GM21526 (cell line): Measurements from ENCODE around the gene CD69.

Experiments used
- ATAC-seq: cut with Tn5 transposase; IDR thresholded peaks from one replicate; pipeline ENCODE4 v1.9.1; 2021; ENCODE audit warnings: moderate library complexity; ENCODE audit not compliant: unreplicated experiment, low FRiP score

The CD69 gene

DNA sequence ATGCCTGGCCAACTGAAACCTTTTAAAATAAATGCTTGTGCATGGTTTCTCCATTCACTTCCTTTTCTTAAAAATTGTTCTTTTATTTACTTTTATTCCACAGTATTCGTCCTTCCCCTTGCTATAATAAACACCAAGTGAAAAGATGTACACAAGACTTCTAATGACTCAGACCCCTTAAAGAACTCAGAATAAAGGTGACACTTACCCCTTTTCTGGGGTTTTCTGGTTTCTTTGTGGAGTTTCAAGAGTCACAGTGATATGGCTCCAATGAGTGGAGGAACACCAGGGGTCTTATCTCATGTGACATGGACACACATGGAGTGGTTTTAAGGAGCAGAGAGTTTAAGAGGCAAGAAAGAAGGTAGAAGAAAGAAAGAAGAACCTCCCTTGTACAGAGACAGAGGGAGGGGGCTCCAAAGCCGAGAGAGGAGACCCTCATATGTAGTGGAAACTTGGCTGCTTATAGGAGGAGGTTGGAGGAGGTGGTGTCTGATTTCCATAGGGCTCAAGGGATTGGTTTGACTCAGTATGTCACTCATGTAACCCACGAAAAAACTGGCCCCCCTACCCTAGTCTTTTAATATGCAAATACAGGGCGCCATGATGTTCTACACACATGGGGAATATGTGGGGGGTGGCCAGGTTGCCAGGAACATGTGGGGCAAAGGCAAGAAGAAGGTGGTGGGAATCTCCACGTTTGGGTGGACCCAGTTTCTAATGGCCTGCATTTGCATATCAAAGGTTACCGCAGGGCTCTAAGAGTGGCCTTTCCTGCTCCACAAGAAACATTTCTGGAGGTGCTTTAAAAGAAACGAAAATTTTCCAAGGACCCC is 22.1 kb upstream of the CD69 start:
- no peak for ATAC-seq

DNA sequence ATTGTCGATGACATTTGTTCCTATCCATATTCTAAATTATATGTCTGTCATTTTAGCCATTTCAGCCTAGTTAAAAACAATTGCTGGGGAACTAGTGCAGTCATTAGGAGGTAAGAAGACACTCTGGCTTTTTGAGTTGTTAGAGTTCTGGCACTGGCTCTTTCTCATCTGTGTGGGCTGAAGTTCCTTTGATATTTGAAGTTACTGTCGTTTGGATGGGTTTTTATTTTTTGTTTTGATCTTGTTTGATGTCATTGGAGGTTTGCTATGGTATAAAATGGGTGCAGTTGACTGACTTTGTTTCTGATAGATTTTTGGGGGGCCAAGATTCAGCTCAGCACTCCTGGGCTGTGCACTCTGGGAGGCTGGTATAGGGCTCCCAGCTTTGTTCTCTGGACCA is 20.7 kb upstream of the CD69 start:
- no peak for ATAC-seq

DNA sequence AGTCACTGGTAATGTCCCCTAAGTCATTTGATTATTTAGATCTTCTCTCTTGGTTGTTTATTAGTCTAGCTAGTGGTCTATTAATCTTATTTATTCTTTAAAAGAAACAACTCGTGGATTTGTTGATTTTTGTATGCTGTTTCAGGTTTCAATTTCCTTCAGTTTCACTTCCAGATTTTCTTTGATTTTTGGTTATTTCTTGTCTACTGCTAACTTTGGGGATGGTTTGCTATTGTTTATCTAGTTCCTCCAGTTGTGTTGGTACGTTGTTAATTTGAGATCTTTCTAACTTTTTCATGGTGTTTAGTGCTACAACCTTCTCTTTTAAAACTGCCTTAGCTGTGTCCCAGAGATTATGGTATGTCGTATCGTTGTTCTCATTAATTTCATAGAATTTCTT is 18.5 kb upstream of the CD69 start:
- ATAC-seq: no peak

DNA sequence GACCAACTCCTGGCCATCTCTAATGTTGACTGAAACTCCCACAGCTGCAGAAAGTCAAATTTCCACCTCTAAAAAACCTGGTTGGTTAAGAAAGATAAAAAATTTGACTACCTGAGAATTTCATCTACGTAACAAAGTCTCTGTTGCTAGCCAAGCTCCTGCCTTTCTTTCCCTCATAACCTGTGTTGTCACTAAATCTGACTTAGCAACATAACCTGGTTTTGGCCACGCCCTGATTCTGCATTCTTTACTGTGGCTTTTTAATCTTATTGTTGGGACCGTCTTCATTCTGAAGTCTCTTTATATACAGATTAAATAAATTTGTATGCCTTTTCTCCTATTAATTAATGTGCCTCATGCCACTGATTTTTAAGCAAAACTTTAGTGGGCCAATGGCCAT is 16.1 kb upstream of the CD69 start:
- no peak for ATAC-seq

DNA sequence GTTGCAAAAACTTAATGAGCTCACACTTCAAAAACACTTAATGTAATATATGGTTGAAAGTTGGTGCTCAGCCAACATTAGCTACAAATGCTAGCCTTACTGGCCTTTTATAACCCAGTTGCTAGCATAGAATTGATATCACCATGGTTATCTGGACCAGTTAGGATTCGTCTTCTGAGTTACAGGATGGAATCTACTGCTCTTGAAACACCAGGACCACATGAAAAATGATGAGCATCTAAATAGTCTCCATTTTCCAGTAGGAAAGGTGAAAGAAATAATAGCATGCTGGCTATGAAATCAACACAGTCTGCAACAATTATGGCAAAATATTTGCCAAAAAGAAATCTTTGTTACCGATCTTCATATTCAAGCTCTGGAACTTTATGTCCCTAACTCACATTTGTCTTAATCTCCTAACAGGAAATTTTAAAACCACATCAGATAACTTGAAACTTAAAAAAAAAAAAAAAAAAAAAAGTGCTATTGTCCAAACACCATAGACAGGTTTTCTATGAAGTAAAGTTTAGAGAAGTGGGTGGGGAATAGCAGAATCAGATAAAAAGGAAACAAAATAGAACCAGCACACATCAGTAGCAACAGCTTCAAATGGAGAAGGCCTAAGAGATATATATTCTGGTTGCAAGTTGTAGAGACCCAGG is 12.6 kb upstream of the CD69 start:
- no peak for ATAC-seq

DNA sequence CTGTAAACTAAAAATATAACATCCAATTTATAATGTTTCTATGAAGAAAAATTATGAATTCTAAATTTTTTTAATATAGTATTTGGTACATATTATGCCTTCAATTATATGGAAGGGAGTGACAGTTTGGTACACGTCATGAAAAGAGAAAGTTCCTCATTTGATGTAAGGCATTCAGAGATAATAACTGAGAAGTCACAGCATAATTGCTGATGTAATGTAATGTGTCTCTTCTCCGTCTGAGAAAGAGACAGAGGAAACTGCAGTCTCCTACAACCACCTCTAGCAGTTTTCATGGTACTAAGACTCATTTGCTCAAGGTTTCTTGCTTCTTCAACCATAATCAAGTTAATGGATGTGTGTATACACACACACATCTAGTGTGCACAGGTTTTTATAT is 2.3 kb upstream of the CD69 start:
- no peak for ATAC-seq

DNA sequence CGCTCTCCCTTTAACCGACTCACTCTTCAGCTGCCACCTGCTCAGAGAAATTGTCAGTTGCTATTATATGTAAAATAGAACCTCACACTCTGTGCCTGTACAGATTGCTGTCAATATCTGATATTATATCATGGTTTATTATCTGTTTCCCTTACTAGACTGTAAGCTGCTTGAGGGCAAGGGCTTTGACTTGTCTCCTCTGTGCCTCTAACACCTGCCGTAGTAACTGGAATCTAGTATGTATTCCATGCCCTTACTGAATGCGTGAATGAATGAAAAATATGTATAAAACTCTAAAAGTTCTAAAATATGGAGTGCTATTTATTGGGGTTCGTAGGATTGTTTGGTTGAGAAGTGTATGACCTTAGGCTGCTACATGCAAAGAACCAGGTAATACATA is 1.7 kb upstream of the CD69 start:
- no peak for ATAC-seq

DNA sequence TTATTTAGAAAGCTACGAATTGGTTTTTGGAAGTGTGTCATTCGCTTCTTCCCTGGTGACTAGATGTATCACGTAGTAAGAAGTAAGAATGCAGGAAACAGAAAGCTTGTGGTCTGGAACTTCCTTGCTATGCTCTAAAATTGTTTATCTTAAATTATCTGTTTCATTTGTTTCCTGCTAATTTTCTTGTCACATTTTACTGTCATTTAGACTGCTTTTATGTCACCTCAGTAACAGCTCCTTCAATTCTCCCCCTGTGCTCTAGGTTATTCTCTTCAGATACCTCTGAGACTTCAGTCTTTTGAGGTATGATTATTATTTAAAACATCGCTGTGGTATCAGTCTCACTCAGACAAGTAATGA is 699 bp upstream of the CD69 start:
- ATAC-seq: no peak

DNA sequence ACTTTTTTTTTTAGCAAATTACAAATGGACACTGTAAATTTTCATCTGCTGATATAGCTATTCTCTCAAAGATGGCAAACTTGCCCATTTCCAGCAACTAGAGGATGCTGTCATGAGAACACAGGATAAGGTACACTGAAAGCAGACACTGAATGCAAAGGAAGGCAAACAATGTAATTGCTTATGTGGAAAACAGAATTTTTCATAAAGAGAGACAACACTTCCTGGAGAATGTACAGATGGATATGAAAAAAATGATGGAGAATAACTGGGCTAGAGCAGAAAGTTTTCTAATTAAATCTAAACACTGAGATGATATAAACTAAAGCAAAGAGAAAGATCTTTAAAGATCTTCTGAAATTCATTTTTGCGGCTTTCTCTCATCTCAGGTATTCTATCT is 581 bp downstream of the CD69 start:
- no peak for ATAC-seq

DNA sequence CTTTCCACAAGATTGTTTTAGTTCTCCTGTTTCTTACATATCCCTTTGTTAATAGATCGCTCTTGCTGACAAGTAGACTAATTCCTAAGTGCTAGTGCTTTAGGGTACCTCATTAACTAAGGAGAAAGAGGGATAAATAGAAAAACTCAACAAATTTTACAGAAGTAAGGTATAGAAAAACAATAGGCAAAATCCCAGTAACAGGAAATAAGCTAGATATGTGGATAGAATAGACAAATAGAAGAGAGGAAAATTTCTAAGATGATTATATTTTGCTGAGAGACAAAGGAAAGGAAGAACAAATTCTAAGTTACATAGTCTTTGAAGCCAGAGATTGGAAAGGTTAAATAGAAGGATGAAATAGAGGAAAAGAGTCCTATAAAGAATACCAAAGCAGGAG is 1.0 kb downstream of the CD69 start:
- no peak for ATAC-seq

DNA sequence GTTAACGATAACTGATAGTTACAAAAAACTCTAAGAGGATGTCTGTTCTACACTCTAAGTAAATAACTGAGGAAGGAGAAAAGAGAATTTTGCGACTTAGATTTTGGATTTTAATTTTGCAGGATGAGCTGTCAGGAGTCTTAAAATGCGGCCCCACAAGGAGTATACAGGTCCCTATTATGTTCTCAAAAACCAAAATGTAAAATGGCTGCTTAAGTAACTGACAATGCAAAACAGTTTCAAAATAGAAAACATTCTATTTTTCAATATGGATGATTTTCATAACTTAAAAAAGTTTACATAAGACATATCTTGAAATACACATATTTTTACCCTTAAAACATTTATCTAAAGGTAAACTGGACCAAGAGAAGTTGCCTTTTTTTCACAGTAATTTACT is 2.6 kb downstream of the CD69 start:
- no peak for ATAC-seq

DNA sequence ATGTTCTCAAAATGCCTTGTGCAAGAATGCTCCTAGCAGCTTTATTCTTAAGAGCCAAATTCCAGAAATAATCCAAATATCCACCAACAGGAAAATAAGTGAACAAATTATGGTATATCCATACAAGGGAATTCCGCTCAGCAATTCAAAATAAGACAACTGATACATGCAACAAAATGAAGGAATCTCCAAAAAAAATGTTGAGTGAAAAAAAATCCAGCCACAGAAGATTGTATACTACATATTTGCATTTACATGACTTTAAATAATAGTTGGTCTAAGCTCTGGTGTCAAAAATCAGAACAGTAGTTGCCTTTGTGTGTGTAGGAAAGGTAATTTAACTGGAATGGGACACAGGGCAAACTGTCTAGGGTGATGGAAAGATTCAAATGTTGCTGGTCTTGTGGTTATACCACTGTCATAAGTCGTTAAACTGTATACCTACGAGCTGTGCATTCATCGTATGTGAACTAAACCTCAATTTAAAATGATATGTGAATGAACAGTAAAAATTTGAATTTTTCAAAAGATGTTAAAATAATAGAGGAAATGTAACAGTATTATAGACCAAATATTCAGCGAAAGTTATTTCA is 3.2 kb downstream of the CD69 start:
- no peak for ATAC-seq

DNA sequence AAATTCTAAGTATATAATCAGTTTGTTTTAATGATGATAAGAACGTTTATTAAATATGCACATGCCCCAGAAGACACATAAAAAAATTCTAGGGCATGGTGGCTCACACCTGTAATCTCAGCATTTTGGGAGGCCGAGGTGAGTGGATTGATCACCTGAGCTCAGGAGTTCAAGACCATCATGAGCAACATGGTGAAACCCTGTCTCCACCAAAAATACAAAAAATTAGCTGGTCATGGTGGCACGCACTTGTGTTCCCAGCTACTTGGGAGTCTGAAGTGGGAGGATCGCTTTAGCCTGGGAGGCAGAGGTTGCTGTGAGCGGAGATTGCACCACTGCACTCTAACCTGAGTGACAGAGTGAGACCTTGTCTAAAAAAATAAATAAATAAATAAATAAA is 4.0 kb downstream of the CD69 start:
- ATAC-seq: no peak

DNA sequence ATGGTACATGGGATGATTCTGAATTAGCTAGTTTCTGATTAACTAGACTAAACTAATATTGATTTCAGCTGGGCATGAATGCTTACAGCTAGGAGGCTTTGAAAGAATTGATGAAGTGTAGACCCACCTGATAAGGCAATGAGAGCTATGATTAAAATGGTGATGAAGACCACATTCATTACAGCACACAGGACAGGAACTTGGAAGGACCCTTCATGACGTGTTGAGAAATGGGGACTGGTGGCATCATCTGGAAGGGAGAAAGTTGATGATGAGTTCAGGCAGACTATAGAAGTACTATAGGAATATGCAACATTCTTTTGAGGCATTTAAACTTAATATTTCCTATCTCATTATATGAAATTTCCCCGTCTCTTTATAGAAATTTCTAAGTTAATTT is 4.5 kb downstream of the CD69 start:
- ATAC-seq: no peak

DNA sequence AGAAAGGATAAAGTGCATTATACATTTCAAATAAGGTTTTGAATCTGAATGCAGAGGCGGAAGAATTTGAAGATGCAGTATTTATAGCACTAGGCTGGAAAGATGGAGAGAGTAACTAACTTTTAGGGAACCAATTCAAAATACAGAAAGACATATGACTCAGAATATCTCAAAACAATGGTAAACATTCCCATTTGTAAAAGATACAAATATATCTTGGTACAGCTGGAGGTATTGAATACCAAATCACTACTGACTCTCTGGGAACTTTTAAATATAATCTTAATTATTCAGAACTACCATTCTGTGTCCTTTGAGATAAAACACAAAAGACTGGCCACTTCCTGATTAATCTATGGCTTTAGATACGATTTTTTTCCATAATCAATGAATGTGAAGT is 5.1 kb downstream of the CD69 start:
- no peak for ATAC-seq

DNA sequence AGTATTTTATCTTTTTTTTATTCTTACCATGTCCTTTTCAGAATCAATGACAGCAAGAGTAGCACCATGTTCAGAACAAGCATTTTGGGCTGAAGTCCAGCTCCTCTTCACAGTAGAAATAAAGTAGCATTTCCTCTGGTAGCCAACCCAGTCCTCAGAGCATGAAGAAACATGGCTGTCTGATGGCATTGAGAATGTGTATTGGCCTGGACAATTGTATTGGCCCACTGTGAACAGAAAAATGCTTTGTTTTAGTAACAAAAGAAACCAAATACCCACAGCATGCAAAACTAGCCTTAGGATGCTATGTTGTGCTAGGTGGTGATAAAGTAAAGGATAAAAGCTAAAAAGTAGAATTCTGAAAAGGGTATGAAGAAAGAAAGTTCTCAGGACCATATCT is 5.7 kb downstream of the CD69 start:
- ATAC-seq: no peak

DNA sequence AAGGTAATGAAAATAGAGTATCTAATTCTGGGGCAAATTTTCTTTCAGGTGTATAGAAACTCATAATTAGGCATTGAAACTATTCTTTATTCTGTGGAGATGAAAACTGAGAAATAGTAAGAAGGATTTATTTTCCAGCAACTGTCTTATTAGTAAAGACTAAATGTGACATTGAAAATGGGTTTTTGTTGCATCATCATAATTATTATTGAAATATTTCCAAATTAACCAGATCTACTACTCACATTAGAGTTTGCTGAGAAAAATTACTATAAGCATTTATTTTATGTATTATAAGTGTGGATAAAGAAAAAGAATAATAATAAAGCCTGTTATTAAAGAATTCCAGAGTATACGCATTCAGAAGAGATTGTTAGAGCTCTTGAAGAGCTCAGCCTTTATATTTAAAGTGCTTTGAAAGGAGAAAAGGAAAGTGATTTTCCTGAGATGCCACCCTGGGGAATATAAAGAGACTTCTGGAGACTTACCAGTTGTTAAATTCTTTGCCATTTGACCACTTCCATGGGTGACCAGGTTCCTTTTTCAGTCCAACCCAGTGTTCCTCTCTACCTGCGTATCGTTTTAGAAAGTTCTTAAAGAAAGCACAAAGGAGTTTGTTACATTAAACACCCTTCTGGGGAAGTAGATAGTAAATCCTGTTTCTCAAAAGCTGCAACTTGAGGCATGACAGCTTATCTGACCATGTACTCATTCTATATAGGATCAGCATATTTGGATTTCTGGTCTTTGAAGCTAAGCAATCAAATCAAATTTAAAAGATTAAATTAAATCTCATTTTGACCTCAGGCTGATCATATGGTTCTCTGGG is 6.4 kb downstream of the CD69 start:
- ATAC-seq: no peak

DNA sequence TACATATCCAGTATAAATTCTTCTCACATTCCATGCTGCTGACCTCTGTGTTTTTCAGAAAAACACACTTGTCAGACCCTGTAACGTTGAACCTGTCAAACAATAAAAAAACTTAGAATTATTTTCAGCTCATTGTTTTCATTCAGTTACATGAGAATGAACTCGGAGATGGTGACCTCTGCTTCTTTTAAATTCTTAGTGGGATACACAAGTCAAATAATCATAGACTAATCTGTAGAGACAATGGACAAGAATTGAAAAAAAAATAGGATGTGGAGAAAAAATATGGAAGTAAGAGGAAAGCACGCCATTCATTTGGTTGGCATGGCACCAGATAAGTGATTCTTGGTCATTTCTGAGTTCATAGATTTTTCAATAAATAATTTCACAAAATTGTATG is 7.2 kb downstream of the CD69 start:
- no peak for ATAC-seq

DNA sequence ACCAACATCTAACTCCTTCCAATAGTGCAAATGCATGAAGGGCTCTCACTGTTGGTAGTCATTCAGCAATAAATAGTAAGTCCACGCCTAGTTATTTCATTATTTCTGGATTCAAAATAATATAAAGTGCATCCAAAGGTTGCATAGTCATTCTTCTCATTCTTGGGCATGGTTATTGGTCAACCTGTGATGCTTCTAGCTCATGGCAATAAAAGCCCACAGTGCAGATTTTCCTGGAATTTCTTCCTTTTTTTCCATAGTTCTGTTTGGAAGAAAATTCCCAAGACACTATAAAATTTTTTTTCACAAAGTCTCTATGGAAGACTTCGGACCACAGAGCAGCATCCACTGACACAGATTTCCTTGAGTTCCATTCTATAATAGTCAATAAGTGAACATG is 7.6 kb downstream of the CD69 start:
- ATAC-seq: no peak

DNA sequence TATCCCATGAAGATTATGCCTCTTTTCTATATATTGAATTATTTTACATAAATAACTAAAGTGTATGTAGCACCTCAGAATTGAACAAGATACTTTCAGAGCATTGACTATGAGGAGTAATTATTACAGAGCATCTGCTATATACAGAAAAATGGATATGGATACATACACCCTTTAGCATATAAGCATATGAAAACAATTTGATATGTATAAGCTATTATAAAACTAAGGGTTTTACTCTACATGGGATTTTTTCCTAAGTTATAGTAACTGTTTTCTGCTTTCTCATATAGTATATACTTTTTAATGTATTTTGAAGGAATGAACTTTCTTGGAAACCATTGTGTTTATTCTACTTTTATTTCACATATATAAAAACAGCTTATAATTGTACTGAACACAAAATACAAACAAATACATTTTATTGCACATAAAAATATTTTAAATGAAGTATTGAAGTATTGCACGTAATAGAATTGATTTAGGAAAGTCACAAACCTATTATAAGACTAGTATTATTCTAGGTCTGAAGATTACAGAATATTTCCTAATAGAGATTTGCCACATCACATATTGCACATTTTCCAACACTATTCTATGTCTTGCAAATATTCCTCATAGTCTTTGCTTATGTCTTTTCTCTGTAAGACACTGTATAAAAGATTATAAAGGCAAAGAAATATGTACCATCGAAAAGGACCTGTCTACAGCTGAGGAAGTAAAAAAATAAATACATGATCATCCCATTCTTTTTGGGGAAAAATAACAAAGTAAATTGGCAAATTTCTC is 8.4 kb downstream of the CD69 start:
- ATAC-seq: no peak
